MM.1S (cell line): ENCODE results near the gene AAK1.

Experiments
- EZH2 ChIP-seq: fragments of 300-600 bp; sonication (generic); optimal IDR thresholded peaks from 2 replicates; pipeline ENCODE3; 2017; ENCODE audit warnings: low read depth, mild to moderate bottlenecking, antibody characterized with exemption, low read length, mixed read lengths
- TF ChIP-seq, protein P1 (sequence below): fragments of 300-600 bp; sonication (generic); IDR thresholded peaks from 2 replicates; pipeline ENCODE4 v1.5.1; 2016; ENCODE audit warnings: antibody characterized with exemption, low read length, mixed read lengths

- TF ChIP-seq, protein P1, sequence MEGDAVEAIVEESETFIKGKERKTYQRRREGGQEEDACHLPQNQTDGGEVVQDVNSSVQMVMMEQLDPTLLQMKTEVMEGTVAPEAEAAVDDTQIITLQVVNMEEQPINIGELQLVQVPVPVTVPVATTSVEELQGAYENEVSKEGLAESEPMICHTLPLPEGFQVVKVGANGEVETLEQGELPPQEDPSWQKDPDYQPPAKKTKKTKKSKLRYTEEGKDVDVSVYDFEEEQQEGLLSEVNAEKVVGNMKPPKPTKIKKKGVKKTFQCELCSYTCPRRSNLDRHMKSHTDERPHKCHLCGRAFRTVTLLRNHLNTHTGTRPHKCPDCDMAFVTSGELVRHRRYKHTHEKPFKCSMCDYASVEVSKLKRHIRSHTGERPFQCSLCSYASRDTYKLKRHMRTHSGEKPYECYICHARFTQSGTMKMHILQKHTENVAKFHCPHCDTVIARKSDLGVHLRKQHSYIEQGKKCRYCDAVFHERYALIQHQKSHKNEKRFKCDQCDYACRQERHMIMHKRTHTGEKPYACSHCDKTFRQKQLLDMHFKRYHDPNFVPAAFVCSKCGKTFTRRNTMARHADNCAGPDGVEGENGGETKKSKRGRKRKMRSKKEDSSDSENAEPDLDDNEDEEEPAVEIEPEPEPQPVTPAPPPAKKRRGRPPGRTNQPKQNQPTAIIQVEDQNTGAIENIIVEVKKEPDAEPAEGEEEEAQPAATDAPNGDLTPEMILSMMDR, result no peak
- no peak for TF ChIP-seq EZH2
Observed at GRCh38 chr2:69469375-69469774, 174.2 kb downstream of the AAK1 start.
